HCT116 (cell line): Measurements from ENCODE around the gene CCDC191. TPM values are rescaled to one million over a fixed set of nuclear protein-coding genes. Genes with fewer than 3 reads are reported as not detected.

ENCODE experiments used
- ATAC-seq: fragments of 200-7000 bp; cut with Tn5 transposase; 2 replicates; pipeline ENCODE4 v1.9.1; 2020; ENCODE audit warnings: mild to moderate bottlenecking, moderate library complexity
- BruUV-seq: library from RNA; stranded (reverse); fragments of 400-500 nt; replicated peaks from 2 replicates; lab custom pipeline; 2021; lab: Mats Ljungman, UMichigan
- CTCF ChIA-PET: fragments of 300-600 bp; sonication (Branson Sonifier 250); formaldehyde crosslinking; loops from one replicate; lab custom pipeline; 2021; ENCODE audit warnings: antibody characterized with exemption; lab: Charles Lee
- POLR2A ChIA-PET: fragments of 300-600, 350-600 bp; sonication (Branson Sonifier 250); formaldehyde crosslinking; loops from one replicate; lab custom pipeline; 2021; ENCODE audit warnings: antibody characterized with exemption; lab: Charles Lee
- RAD21 ChIA-PET, 2 experiments: fragments of 300-600 bp; sonication (Branson Sonifier 250); formaldehyde crosslinking; loops; one replicate each; lab custom pipeline; 2023; ENCODE audit warnings: low total read pairs in 2 of 2; ENCODE audit not compliant: uncharacterized antibody in 2 of 2, unreplicated experiment in 2 of 2, low non-redundant PET in 1 of 2; lab: Charles Lee
- DNase-seq: peaks from one replicate; pipeline ENCODE4 v3.0.0-alpha.2; 2010; ENCODE audit warnings: low read depth, low spot score
- H2AFZ ChIP-seq: fragments of 200-600 bp; shearing (Covaris generic), sonication (generic); 2 replicates; pipeline ENCODE4 v1.6.1; 2017; ENCODE audit warnings: low read depth, mixed run types, mixed read lengths, antibody characterized with exemption, low read length; ENCODE audit not compliant: poor library complexity, severe bottlenecking
- H3K27ac ChIP-seq: 2 replicates; pipeline ENCODE4 v1.5.1; 2012; ENCODE audit warnings: low read depth, low read length
- H3K27me3 ChIP-seq: fragments of 200-600 bp; sonication (generic); 2 replicates; pipeline ENCODE4 v1.6.1; 2016; ENCODE audit warnings: mixed run types, low read length, mixed read lengths; ENCODE audit not compliant: insufficient read depth
- H3K36me3 ChIP-seq, 2 experiments: fragments of 200-500 bp in 1 of 2; fragments of 200-600 bp in 1 of 2; sonication (Bioruptor generic) in 1 of 2; sonication (generic) in 1 of 2; 2 replicates each; pipeline versions ENCODE4 v1.5.1 to v1.6.1; 2014 to 2016; ENCODE audit warnings: low read length in 2 of 2, inconsistent platforms in 1 of 2, mixed read lengths in 1 of 2, mixed run types in 1 of 2; ENCODE audit not compliant: insufficient read depth in 2 of 2, control insufficient read depth in 1 of 2
- H3K4me1 ChIP-seq, 2 experiments: fragments of 200-600 bp in 1 of 2; sonication (generic) in 1 of 2; 2 replicates each; pipeline versions ENCODE4 v1.5.1 to v1.6.1; 2012 to 2017; ENCODE audit warnings: low read length in 2 of 2, inconsistent platforms in 1 of 2, mild to moderate bottlenecking in 1 of 2, mixed read lengths in 1 of 2, mixed run types in 1 of 2, moderate library complexity in 1 of 2; ENCODE audit not compliant: insufficient read depth in 2 of 2, control insufficient read depth in 1 of 2
- H3K4me2 ChIP-seq: fragments of 200-600 bp; sonication (generic); 2 replicates; pipeline ENCODE4 v1.6.1; 2017; ENCODE audit warnings: mixed run types, low read length, mixed read lengths
- H3K4me3 ChIP-seq, 2 experiments: fragments of 200-600 bp in 1 of 2; sonication (generic) in 1 of 2; replicated peaks in 1 of 2; 2 replicates each; pipeline ENCODE4 v1.5.1; 2011 to 2016; ENCODE audit warnings: low read length in 2 of 2, control low read depth in 1 of 2, low read depth in 1 of 2, mild to moderate bottlenecking in 1 of 2, mixed read lengths in 1 of 2, mixed run types in 1 of 2
- H3K79me2 ChIP-seq: fragments of 200-600 bp; sonication (generic); 2 replicates; pipeline ENCODE4 v1.6.1; 2017; ENCODE audit warnings: mild to moderate bottlenecking, mixed run types, low read length, moderate library complexity, mixed read lengths; ENCODE audit not compliant: insufficient read depth
- H3K9ac ChIP-seq: fragments of 200-600 bp; sonication (generic); 2 replicates; pipeline ENCODE4 v1.6.1; 2016; ENCODE audit warnings: low read length, mixed read lengths
- H3K9me2 ChIP-seq: fragments of 200-600 bp; sonication (generic), shearing (Covaris generic); 2 replicates; pipeline ENCODE4 v1.6.1; 2017; ENCODE audit warnings: mixed run types, mild to moderate bottlenecking, moderate library complexity; ENCODE audit not compliant: insufficient read depth
- H3K9me3 ChIP-seq, 2 experiments: fragments of 200-500 bp in 1 of 2; fragments of 200-600 bp in 1 of 2; sonication (Bioruptor generic) in 1 of 2; sonication (generic) in 1 of 2; 2 replicates each; pipeline ENCODE4 v1.6.1; 2014 to 2017; ENCODE audit warnings: low read length in 2 of 2, mixed read lengths in 2 of 2, inconsistent platforms in 1 of 2, low read depth in 1 of 2, mild to moderate bottlenecking in 1 of 2, mixed run types in 1 of 2, moderate library complexity in 1 of 2; ENCODE audit not compliant: control insufficient read depth in 1 of 2, insufficient read depth in 1 of 2
- H4K20me1 ChIP-seq: fragments of 200-600 bp; sonication (generic), shearing (Covaris generic); 2 replicates; pipeline ENCODE4 v1.6.1; 2017; ENCODE audit warnings: mixed run types, mild to moderate bottlenecking, moderate library complexity; ENCODE audit not compliant: insufficient read depth
- CEBPB ChIP-seq: IDR thresholded peaks from 2 replicates; pipeline ENCODE4 v1.6.1; 2012; ENCODE audit warnings: low read depth
- CTCF ChIP-seq, 3 experiments: fragments of 200-600 bp in 1 of 3; sonication (generic) in 1 of 3; IDR thresholded peaks in 2 of 3; conservative IDR thresholded peaks in 1 of 3; 2 replicates each; pipeline ENCODE4 v1.5.1; 2012 to 2017; ENCODE audit warnings: low read depth in 2 of 3, low read length in 2 of 3, antibody characterized with exemption in 1 of 3, borderline replicate concordance in 1 of 3, control low read depth in 1 of 3, mild to moderate bottlenecking in 1 of 3, mixed read lengths in 1 of 3, mixed run types in 1 of 3, moderate library complexity in 1 of 3; ENCODE audit not compliant: insufficient read depth in 1 of 3
- ELF1 ChIP-seq: IDR thresholded peaks from 2 replicates; pipeline ENCODE4 v1.6.1; 2012; ENCODE audit warnings: low read depth, borderline replicate concordance
- EZH2phosphoT487 ChIP-seq: fragments of 200-600 bp; IDR thresholded peaks from 2 replicates; pipeline ENCODE4 v1.6.1; 2018; ENCODE audit warnings: antibody characterized with exemption, borderline replicate concordance
- FOSL1 ChIP-seq: IDR thresholded peaks from 2 replicates; pipeline ENCODE4 v1.6.1; 2012; ENCODE audit warnings: low read depth
- MAX ChIP-seq: IDR thresholded peaks from 2 replicates; pipeline ENCODE4 v1.6.1; 2012
- POLR2A ChIP-seq: IDR thresholded peaks from 2 replicates; pipeline ENCODE4 v1.7.0; 2011; ENCODE audit warnings: borderline replicate concordance; ENCODE audit not compliant: insufficient read depth, insufficient read length; ENCODE audit errors: extremely low read depth
- POLR2AphosphoS5 ChIP-seq: IDR thresholded peaks from 2 replicates; pipeline ENCODE4 v1.6.1; 2011; ENCODE audit warnings: mild to moderate bottlenecking, low read depth, low read length, moderate library complexity
- SIN3A ChIP-seq: IDR thresholded peaks from 2 replicates; pipeline ENCODE4 v1.6.1; 2012; ENCODE audit warnings: low read depth
- SP1 ChIP-seq: IDR thresholded peaks from 2 replicates; pipeline ENCODE4 v1.6.1; 2012; ENCODE audit warnings: low read depth
- TCF7L2 ChIP-seq: IDR thresholded peaks from 2 replicates; pipeline ENCODE4 v1.7.0; 2011; ENCODE audit warnings: borderline replicate concordance, inconsistent platforms; ENCODE audit not compliant: insufficient read depth, insufficient read length; ENCODE audit errors: extremely low read depth
- YY1 ChIP-seq: IDR thresholded peaks from 2 replicates; pipeline ENCODE4 v1.6.1; 2011; ENCODE audit warnings: low read length, low read depth, moderate library complexity, mild to moderate bottlenecking; ENCODE audit not compliant: insufficient replicate concordance; ENCODE audit errors: extremely low read depth
- ZNF274 ChIP-seq: fragments of 200-500 bp; sonication (Bioruptor generic); IDR thresholded peaks from 2 replicates; pipeline ENCODE4 v1.6.1; 2014; ENCODE audit warnings: mild to moderate bottlenecking, low read depth, low read length, inconsistent platforms
- intact Hi-C: fragments of 100-400 bp; cut with micrococcal nuclease; formaldehyde crosslinking; loops from 2 replicates; pipeline ENCODE4 v1.10.0; 2022
- total RNA-seq: library from RNA; stranded (reverse); gene quantifications from one replicate; pipeline ENCODE4 v1.2.1, GENCODE V29; 2021; ENCODE audit not compliant: unreplicated experiment

Gene CCDC191
- total RNA-seq, 1 experiment from 2014 or later = 4.1 TPM

GRCh38 chr3:114093016-114093380 is 36.7 kb upstream of the CCDC191 start:
- no peak for DNase-seq
- Histone ChIP-seq H3K9ac (no peak overlapping the region), H3K4me2 (no peak overlapping the region), H2AFZ (no peak overlapping the region), H3K27me3 (no peaks in the 10 kb centered on the region), H3K9me3 (no peaks in the 10 kb centered on the region), H3K27ac (no peak overlapping the region), H3K4me1 (no peaks in the 10 kb centered on the region; a peak in 1 of 4 replicates), H3K36me3 (no peaks in the 10 kb centered on the region), H4K20me1 (no peaks in the 10 kb centered on the region), H3K9me2 (no peaks in the 10 kb centered on the region), H3K79me2 (no peaks in the 10 kb centered on the region), H3K4me3 (no peak overlapping the region)
- ChIA-PET RAD21 (no interaction called here), CTCF (no interaction called here), POLR2A (no interaction called here)
- BruUV-seq = no TSS peak
- intact Hi-C loops = no loop called here
- no peak for ATAC-seq
- no peak for TF ChIP-seq ZNF274
- TF ChIP-seq POLR2A = no peak
- TF ChIP-seq SIN3A = no peak
- no peak for TF ChIP-seq POLR2AphosphoS5
- no peak for TF ChIP-seq FOSL1
- TF ChIP-seq TCF7L2 = no peak
- no peak for TF ChIP-seq CEBPB
- TF ChIP-seq SP1 = no peak
- no peak for TF ChIP-seq YY1
- no peak for TF ChIP-seq MAX
- no peak for TF ChIP-seq EZH2phosphoT487
- no peak for TF ChIP-seq ELF1
- TF ChIP-seq CTCF (IDR thresholded peaks at IDR 0.05 in 2 of 3, conservative IDR thresholded peaks at IDR 0.05 in 1 of 3; ENCODE audit: borderline replicate concordance in 1 of 3, insufficient read depth in 1 of 3, low read depth in 2 of 3, low read length in 2 of 3) = no peak
